Stimulated activated CD8-positive, alpha-beta memory T cell treated with anti-CD3 and anti-CD28 coated beads, Interleukin-4, amount 100 ng/mL, for 4 hours (primary cell): ENCODE measurements around the gene OR1J1.
A peak's percentile ranks its signal among the peaks of the same experiment; 100 is the strongest.

Experiments
- DNase-seq, 2 donors: peaks; one replicate each; pipeline ENCODE4 v3.0.0-alpha.2; 2020; ENCODE audit warnings: low read depth in 2 of 2, low spot score in 1 of 2

The OR1J1 gene, protein sequence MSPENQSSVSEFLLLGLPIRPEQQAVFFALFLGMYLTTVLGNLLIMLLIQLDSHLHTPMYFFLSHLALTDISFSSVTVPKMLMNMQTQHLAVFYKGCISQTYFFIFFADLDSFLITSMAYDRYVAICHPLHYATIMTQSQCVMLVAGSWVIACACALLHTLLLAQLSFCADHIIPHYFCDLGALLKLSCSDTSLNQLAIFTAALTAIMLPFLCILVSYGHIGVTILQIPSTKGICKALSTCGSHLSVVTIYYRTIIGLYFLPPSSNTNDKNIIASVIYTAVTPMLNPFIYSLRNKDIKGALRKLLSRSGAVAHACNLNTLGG

DNA sequence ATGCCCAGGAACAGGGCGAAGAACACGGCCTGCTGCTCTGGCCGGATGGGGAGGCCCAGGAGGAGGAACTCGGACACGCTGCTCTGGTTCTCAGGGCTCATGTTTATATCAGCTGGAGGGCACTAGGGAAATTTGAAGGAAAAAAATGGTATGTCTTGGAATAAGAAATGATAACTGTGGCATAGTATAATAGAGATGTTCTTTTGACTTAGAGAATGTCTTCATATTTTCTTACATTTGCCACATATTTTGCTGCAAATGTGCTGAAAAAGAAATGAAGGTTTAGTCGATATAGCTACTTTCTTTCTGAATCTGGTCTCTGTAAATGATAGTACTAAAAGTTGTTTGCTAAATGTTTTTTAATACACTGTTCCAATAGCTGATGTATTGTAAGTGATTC is at the start of gene OR1J1:
Gene OR1J1 (minus strand): TSS at position 101 of the 400 bp plus-strand sequence. CDS start 0 bp downstream, at position 101.
- no peak for DNase-seq

DNA sequence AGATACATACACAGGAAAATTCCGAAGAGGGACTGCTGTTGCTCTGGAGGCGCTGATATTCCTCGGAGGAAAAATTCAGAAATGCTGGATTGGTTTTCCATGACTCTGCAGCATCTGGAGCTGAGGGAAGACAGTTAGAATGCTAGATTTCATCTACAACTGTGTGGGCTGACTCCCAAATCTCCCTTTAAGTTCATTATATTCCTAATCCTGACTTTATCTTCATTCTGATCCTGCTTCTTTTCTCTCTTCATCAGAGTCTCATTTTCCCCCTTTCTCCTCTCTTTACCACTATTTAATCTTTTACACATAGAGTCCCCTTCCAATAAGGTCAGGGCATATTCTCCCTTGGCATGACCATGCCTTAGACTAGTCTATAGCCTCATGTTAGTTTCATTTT is 49.5 kb upstream of the OR1J1 start, which contains the start of gene OR1N1:
Gene OR1N1 (minus strand): TSS at position 101 of the 400 bp plus-strand sequence. CDS start 0 bp downstream, at position 101.
- DNase-seq = no peak

DNA sequence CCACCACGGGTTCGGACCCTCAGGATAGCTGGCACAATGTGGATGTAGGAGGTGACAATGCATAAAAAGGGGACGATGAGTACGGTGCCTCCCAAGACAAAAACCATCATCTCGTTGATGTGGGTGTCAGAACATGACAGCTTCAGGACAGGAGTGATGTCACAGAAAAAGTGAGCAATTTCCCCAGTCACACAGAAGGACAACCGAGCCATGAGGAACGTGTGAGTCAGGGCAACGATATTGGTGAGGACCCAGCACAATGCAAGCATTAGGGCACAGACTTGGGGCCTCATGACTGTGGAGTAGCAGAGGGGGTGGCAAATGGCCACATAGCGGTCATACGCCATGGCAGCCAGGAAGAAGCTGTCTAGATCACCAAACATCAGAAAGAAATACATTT is 48.9 kb upstream of the OR1J1 start:
- no peak for DNase-seq

DNA sequence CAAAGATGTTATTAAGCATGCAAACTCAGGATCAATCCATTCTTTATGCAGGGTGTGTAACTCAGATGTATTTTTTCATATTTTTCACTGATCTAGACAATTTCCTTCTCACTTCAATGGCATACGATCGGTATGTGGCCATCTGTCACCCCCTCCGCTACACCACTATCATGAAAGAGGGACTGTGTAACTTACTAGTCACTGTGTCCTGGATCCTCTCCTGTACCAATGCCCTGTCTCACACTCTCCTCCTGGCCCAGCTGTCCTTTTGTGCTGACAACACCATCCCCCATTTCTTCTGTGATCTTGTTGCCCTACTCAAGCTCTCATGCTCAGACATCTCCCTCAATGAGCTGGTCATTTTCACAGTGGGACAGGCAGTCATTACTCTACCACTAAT is 41.6 kb upstream of the OR1J1 start:
- no peak for DNase-seq

DNA sequence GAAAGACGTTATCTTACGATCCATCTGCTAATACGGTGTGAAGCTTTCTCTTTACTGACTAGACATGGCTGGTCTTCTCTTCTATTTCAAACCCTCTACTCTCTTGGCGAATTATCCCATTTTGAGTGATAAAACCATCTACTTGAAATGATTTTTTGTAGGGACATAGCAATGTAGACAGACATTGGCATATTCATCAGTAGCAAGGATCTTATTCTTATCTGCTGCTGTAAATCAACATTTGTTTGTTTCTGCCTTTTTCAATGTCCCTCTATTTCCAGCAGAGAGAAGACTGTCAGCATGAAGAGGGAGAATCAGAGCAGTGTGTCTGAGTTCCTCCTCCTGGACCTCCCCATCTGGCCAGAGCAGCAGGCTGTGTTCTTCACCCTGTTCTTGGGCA is 41.1 kb upstream of the OR1J1 start, which contains the start of gene OR1J4:
Gene OR1J4 (plus strand): TSS at position 301 of the 400 bp plus-strand sequence. CDS start 0 bp downstream, at position 301.
- no peak for DNase-seq

DNA sequence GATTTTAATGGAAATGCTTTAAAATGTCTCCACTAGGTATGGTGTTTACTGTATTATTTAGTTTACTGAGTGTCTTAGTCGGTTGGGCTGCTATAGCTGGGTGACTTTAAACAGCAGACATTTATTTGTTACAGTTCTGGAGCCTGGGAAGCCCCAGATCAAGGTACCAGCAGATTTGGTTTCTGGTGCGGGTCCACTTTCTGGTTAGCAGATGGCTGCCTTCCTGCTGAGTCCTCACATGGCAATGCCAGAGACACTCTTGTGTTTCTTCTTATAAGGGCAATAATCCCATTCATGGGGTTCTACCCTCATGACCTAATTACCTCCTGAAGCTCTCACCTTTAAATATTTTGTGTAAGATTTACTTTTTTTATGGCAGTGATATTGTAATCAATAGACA is 40.5 kb upstream of the OR1J1 start:
- DNase-seq = no peak

DNA sequence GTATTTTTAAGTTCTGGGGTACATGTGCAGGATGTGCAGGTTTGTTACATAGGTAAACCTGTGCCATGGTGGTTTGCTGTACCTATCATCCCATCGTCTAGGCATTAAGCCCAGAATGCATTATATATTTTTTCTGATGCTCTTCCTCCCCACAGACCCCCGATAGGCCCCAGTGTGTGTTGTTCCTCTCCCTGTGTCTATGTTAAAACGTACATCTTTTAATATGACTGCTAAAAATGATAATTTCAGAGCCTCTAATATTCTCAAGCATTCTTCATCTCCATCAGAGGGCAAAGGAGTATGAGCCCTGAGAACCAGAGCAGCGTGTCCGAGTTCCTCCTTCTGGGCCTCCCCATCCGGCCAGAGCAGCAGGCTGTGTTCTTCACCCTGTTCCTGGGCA is 32.8 kb upstream of the OR1J1 start, which contains the start of gene OR1J2:
Gene OR1J2 (plus strand): TSS at position 301 of the 400 bp plus-strand sequence. CDS start 0 bp downstream, at position 301.
- no peak for DNase-seq

DNA sequence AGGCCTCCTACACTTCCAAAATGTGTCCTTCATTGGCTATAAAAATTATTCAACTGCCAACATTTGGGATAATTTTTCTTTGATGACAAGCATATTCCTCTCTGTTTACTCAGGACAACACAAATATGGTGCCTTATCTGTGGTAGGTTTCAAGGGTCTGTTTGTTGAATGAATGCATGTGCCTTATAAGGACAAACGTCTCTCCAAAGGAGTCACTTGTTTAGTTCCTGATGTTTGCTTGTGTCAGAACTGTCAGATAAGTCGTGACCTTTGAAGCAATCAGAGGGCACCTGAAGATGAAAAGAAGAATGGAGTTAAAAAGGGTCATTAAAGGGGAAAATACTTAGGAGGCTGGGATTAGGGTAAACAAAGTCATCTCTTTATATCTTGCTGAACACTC is 29.2 kb upstream of the OR1J1 start:
- no peak for DNase-seq

DNA sequence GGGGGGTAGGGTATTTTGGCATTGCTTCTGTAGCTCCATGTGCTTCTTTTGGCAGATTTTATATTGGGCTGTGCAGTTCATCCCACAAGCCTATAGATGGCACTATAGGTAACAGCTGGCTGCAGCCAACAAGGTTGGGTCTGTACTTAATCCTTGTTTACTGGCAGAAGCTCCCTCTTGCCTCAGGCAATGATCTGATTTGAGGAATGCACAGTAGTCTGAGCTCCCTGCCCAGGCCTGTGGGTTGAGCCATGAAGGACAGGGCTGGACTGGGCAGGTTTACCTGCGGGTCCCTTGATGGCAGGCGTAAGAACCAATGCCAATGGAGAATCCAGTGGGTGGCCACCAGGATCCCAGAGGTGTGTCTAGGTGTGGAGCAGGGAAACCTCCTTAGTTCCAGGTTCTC is 21.2 kb upstream of the OR1J1 start:
- no peak for DNase-seq

DNA sequence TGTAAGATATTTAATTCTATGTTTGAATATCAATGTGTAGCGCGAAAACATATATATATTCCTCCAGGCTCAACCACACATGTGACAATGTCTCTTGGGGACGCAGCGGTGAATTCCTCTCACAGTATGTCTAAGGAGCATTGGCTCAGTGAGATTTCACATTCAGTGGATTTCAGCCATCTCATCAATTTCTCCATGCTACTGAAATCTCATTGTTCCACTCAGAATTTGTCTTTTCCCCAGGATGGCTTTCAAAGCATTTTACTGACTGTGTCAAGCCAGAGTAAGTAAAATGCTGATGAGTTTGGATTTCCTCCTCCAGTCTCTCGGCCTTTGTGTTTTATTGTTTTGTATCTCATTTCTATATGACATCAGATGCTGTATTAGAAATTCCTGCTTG is 1.3 kb upstream of the OR1J1 start:
- DNase-seq = no peak

DNA sequence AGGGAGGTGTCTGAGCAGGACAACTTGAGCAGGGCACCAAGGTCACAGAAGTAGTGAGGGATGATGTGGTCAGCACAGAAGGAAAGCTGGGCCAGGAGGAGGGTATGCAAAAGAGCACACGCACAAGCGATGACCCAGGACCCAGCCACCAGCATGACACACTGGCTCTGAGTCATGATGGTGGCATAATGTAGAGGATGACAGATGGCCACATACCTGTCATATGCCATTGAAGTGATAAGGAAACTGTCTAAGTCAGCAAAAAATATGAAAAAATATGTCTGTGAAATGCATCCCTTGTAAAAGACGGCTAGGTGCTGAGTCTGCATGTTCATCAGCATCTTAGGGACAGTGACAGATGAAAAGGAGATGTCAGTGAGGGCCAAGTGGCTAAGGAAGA is 380 bp downstream of the OR1J1 start:
- DNase-seq = no peak

DNA sequence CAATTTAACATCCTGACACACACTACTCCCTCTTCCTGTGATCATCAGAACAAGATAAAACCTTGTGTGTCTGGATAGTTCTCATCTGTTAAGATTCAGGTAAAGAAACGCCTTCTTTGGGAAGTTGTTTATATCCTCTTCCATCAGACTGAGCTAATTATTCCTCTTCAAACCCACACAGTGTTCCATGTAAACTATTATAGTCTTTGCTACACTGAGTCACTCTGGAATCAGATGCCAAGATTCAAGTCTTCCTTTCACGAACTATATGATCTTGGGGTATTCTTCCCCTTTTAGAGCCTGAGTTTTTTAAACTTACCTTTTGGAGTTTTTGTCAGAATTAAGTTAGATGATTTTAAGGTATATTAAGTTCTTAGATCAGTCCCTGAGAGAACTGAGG is 2.0 kb downstream of the OR1J1 start:
- DNase-seq = no peak

DNA sequence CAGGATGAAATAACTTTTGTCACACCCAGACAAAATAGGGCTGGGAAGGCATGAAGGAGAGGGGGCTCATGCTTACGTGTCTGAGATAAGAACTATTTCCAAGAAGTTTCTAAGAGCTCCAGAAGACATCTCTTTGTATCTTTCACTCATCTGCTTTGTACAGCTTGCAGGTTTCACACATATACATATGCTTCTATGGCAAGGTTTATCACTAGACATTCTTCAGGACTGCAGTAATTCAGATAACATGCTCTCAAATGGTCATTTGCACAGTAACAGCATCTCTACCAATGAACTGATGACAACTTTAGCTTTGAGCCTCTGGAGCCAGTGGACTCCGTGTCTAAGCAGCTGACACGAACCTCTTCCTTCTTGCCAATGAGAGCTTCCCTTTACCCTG is 3.2 kb downstream of the OR1J1 start:
- no peak for DNase-seq

DNA sequence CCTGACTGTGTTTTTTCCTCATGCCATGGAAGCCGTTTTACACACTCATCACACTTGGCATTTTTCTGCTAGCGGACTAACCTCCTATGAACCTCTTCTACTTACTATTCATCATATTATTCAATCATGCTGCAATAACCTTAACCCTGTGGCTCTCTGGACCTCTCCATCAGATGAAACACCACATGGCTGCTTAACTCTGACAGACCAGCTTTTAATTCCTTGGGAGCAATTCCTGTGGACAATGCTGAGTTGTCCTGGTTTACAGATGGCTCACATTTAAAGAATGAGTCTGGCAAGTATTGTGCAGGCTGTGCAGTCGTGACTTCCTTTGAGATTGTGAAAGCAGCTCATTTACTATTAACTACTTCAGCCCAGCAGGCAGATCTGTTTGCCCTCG is 9.0 kb downstream of the OR1J1 start:
- DNase-seq = no peak

DNA sequence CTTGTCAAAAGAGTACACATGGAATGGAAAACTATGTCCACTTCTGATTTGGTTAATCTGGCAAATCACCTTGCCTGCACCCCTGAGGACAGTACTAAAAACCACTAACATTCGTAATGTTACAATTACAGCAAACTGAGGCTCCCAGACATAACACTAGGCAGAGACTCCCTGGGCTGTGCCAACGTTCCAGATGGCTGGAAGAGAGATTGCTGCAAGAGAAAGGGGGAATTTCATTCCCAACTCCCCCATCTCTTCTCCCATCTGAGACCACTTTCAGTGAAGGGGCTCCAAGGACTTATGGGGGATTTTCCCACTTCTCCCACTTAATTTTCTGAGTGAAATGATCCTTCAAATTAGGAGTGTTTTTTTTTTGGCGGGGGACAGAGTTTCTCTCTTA is 11.3 kb downstream of the OR1J1 start:
- no peak for DNase-seq

DNA sequence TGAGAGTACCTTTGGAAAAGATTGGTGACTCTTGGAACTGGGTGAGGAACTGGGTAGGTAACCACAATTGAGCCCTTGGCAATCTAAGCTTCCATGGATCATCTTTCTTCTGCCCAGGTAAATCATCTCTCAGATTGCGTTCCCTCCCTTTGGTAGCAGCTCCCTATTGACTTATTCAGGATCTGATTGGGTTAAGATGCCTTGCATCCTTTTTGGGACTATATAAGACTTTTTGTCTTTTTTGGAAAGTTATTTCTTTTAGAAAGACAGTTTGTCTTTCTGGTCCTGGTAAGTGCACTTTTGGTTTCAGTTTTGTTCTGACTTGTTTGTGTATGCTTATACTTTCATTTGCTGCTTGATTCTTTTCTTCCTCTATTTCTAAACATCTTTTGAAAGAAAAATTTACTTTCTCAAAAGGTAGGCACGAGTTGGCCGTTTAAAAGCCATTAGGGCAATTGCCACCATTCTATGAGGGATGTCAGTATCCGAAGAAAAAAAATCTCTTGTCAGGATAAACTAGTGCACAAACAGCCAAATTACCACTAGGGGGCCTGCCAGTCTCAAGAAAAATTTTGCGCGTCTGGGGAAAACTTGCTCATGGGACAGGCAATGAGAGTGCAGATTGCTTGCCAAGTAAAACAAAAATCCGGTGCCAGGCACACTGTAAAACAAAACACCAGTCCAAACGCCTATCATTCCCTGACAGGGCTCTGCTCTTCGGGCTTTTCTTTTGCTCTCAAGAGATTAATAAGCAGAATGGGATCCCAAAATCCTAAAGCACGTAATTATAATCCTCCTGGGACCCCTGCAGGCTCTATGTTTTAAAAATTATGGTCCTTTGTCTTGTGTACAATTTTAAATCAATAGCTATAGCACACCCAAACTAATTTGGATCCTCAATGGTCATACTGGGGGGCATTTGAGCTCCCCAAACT is 12.8 kb downstream of the OR1J1 start:
- peak; percentile 12 to 49 for DNase-seq

DNA sequence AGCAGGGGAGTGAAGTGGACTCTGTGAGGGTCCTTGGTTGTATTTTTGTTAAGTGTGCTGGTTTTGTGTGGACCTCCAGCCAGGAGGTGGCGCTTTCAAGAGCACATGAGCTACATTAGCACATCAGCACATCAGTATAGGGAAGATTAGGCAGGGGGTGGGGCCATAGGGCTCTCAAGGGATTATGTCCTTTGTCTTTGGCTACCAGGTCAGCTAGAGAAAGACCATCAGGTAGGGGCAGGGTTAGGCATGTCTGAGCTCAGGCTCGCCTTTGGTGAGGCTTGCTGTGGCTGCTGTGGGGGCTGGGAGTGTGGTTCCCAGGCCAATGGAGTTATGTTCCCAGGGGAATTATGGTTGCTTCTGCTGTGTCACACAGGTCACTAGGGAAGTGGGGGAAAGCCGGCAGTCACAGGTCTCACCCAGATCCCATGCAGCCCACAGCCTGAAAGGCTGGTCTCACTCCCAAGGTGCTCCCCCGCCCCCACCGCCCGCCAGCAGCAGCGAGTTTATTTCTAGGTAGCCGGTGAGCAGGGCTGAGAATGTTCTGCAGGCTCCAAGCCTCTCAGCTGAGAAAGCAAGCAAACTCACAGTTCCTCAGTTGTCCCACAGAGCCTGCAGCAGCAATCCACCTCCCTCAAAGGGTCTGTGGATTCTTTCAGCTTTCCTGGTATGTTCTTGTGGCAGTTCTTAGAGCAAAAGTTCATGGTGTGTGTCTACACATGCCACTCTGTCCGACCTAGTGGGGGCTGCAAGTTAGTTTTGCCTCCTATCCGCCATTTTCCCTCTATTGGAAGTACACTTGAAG is 13.7 kb downstream of the OR1J1 start:
- no peak for DNase-seq

DNA sequence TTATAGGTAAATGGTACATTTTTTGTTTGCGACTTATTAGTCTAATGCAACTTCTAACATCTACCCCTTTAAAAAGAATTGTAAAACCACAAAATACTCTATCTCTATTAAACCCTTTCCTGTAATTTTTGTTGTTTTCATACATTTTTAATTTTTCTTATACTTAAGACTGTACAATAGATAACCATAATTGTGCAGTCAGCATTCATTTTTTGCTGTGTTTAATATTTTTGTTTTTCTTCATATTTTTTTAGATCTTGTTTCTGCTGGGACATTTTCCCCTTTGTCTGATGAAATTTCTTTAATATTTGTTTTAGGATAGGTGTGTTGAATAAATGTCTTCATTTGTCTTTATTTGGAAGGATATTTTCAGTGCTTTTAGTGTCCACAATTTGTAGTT is 19.9 kb downstream of the OR1J1 start:
- no peak for DNase-seq

DNA sequence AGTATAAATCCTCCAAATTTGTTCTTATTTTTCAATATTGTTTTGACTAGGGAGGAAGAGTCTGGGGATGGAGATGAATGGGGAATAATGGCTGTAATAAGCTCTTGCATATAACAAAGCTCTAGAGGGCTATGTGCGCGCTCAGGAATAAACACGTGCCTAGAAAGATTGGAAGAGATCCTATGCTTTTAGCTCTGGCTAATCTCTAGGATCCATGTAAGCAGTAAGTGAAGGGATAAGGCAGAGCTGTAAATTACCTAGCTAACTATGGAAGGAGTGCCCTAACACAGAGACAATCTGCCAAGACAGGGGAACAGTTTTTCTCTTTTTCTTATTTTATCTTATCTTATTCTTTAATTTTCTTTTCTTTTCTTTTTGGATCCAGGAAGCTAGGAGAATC is 21.6 kb downstream of the OR1J1 start:
- DNase-seq = no peak

DNA sequence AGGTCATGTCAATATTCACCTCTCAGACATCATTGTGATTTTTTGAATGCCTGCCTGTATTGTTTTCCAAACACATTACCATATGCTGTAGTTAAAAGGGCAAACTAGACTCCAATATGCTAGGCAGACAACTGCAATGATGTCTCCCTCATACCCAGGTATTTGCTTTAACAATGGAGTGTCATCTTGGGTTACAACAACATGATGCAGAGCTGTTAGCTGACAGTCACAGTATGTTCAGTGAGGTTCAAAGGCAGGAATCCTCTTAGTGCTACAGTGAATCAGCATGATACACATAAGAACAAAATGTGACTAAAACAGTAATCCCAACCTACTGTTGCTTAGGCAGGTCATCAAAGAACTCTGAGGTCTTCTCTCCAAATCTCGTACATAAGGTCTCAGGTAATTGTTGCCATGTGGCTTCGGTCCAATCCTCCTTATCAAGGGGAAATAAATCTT is 24.0 kb downstream of the OR1J1 start:
- DNase-seq = no peak
